Liver (tissue), 9 donors: ENCODE measurements around the gene RAB44. TPM values are rescaled to one million over a fixed set of nuclear protein-coding genes. Genes with fewer than 3 reads are reported as not detected.

Source experiments
- DNase-seq: peaks from one replicate; pipeline ENCODE4 v3.0.0-alpha.2; 2017; ENCODE audit warnings: low spot score
- H3K27ac ChIP-seq, 2 donors: one replicate each; pipeline ENCODE4 v1.7.0; 2013; ENCODE audit warnings: inconsistent platforms in 2 of 2, low read length in 2 of 2, control low read depth in 1 of 2, low read depth in 1 of 2, mild to moderate bottlenecking in 1 of 2
- H3K27me3 ChIP-seq, 4 donors: one replicate each; pipeline versions ENCODE4 v1.6.1 to v1.7.0; 2013; ENCODE audit warnings: low read length in 3 of 4, inconsistent platforms in 1 of 4, mild to moderate bottlenecking in 1 of 4, moderate library complexity in 1 of 4; ENCODE audit not compliant: control insufficient read depth in 4 of 4, insufficient read depth in 4 of 4
- H3K36me3 ChIP-seq, 4 donors: one replicate each; pipeline versions ENCODE4 v1.6.1 to v1.7.0; 2013; ENCODE audit warnings: low read length in 3 of 4, mild to moderate bottlenecking in 3 of 4, low read depth in 1 of 4, moderate library complexity in 1 of 4; ENCODE audit not compliant: control insufficient read depth in 4 of 4, insufficient read depth in 3 of 4
- H3K4me1 ChIP-seq, 4 donors: one replicate each; pipeline versions ENCODE4 v1.6.1 to v1.7.0; 2013; ENCODE audit warnings: low read length in 3 of 4, mild to moderate bottlenecking in 3 of 4, moderate library complexity in 1 of 4; ENCODE audit not compliant: control insufficient read depth in 4 of 4, insufficient read depth in 4 of 4
- H3K4me3 ChIP-seq, 3 donors: one replicate each; pipeline versions ENCODE4 v1.6.1 to v1.7.0; 2013; ENCODE audit warnings: low read length in 3 of 3, control low read depth in 1 of 3, low read depth in 1 of 3, mild to moderate bottlenecking in 1 of 3
- H3K9ac ChIP-seq, 2 donors: one replicate each; pipeline ENCODE4 v1.7.0; 2013; ENCODE audit warnings: low read length in 2 of 2, mild to moderate bottlenecking in 2 of 2, moderate library complexity in 2 of 2, control low read depth in 1 of 2, low read depth in 1 of 2
- H3K9me3 ChIP-seq, 4 donors: one replicate each; pipeline versions ENCODE4 v1.6.1 to v1.7.0; 2013; ENCODE audit warnings: low read length in 3 of 4; ENCODE audit not compliant: control insufficient read depth in 4 of 4
- ATF3 ChIP-seq: IDR thresholded peaks from 2 replicates; pipeline ENCODE4 v1.6.1; 2016; ENCODE audit warnings: antibody characterized with exemption
- EGR1 ChIP-seq, 2 donors: IDR thresholded peaks; 2 replicates each; pipeline ENCODE4 v1.6.1; 2016 to 2018; ENCODE audit warnings: antibody characterized with exemption in 2 of 2, low read depth in 2 of 2
- FOXA2 ChIP-seq: IDR thresholded peaks from 2 replicates; pipeline ENCODE4 v1.6.1; 2016; ENCODE audit warnings: antibody characterized with exemption
- GABPA ChIP-seq, 2 donors: IDR thresholded peaks in 1 of 2; conservative IDR thresholded peaks in 1 of 2; 2 replicates each; pipeline ENCODE4 v1.6.1; 2016; ENCODE audit warnings: antibody characterized with exemption in 2 of 2, mild to moderate bottlenecking in 1 of 2, moderate library complexity in 1 of 2
- HNF4A ChIP-seq, 2 donors: conservative IDR thresholded peaks; 2 replicates each; pipeline ENCODE4 v1.6.1; 2016; ENCODE audit warnings: antibody characterized with exemption in 2 of 2, mild to moderate bottlenecking in 2 of 2
- HNF4G ChIP-seq: IDR thresholded peaks from 2 replicates; pipeline ENCODE4 v1.6.1; 2016; ENCODE audit warnings: antibody characterized with exemption
- JUND ChIP-seq, 2 donors: IDR thresholded peaks; 2 replicates each; pipeline ENCODE4 v1.6.1; 2016; ENCODE audit warnings: antibody characterized with exemption in 2 of 2
- MAX ChIP-seq: IDR thresholded peaks from 2 replicates; pipeline ENCODE4 v1.6.1; 2016; ENCODE audit warnings: antibody characterized with exemption
- NR2F2 ChIP-seq: IDR thresholded peaks from 2 replicates; pipeline ENCODE4 v1.6.1; 2016; ENCODE audit warnings: antibody characterized with exemption
- RAD21 ChIP-seq, 2 donors: IDR thresholded peaks; 2 replicates each; pipeline ENCODE4 v1.6.1; 2016; ENCODE audit warnings: antibody characterized with exemption in 2 of 2, mild to moderate bottlenecking in 2 of 2
- REST ChIP-seq: IDR thresholded peaks from 2 replicates; pipeline ENCODE4 v1.6.1; 2016; ENCODE audit warnings: antibody characterized with exemption, mild to moderate bottlenecking
- RXRA ChIP-seq, 2 donors: IDR thresholded peaks; 2 replicates each; pipeline ENCODE4 v1.6.1; 2017 to 2018; ENCODE audit warnings: antibody characterized with exemption in 2 of 2, mild to moderate bottlenecking in 1 of 2
- SP1 ChIP-seq: IDR thresholded peaks from 2 replicates; pipeline ENCODE4 v1.6.1; 2018; ENCODE audit warnings: antibody characterized with exemption, mild to moderate bottlenecking
- TAF1 ChIP-seq: conservative IDR thresholded peaks from 2 replicates; pipeline ENCODE4 v1.6.1; 2016; ENCODE audit warnings: antibody characterized with exemption, mild to moderate bottlenecking
- YY1 ChIP-seq: IDR thresholded peaks from 2 replicates; pipeline ENCODE4 v1.6.1; 2016; ENCODE audit warnings: antibody characterized with exemption, mild to moderate bottlenecking
- WGBS: extraction: QIAGEN DNeasy Blood & Tissue Kit; methylation state at CpG from one replicate; pipeline ENCODE4 v1.1.7; 2013; 5-methylcytosine and 5-hydroxymethylcytosine counted together
- polyA plus RNA-seq, 2 donors: library from polyadenylated mRNA; stranded (reverse) in 1 of 2; unstranded in 1 of 2; fragments of 200-250 nt in 1 of 2; fragments of >200 nt in 1 of 2; fragmentation: Nextera tagmentation in 1 of 2; extraction: Ambion mirVana in 1 of 2; gene quantifications; one replicate each; pipeline versions ENCODE4 v1.2.1 to v1.2.3, GENCODE V29; 2013 to 2015
- total RNA-seq, 2 donors: library from RNA; depleted of rRNA; stranded (reverse); fragments of >200 nt; gene quantifications; one replicate each; pipeline ENCODE4 v1.2.3, GENCODE V29; 2014
- TF ChIP-seq, protein P1 (sequence below): IDR thresholded peaks from 2 replicates; pipeline ENCODE4 v1.6.1; 2016; ENCODE audit warnings: antibody characterized with exemption
- TF ChIP-seq, protein P2 (sequence below): fragments of 150-350 bp; IDR thresholded peaks from 2 replicates; pipeline ENCODE4 v1.5.1; 2017; ENCODE audit warnings: improper control_type of control experiment, low read depth, low read length; ENCODE audit not compliant: missing input control
- donor health status: healthy.
- donor health status: healthy.
- donor health status: healthy.
- donor health status: healthy.
- donor health status: healthy.

RAB44 gene
- total and polyA plus RNA-seq, 4 donors = 0.02 to 1.3 (median 0.08) TPM; not detected in 1

- 96% methylated on average over 12 of the region's 12 CpGs for WGBS
- Histone ChIP-seq H3K9me3 (peaks cover 0 to 3% (median 1%) of the 10 kb centered on the region in 4 donors), H3K4me1 (no peaks in the 10 kb centered on the region), H3K36me3 (no peaks in the 10 kb centered on the region), H3K27ac (no peak overlapping the region), H3K4me3 (no peak overlapping the region), H3K27me3 (no peaks in the 10 kb centered on the region), H3K9ac (no peak overlapping the region)
- no peak for DNase-seq
- TF ChIP-seq GABPA (IDR thresholded peaks at IDR 0.05 in 1 of 2, conservative IDR thresholded peaks at IDR 0.05 in 1 of 2) (no peak), YY1 (no peak), RXRA (IDR thresholded peaks at IDR 0.05) (no peak), SP1 (no peak), EGR1 (IDR thresholded peaks at IDR 0.05; ENCODE audit: low read depth in 2 of 2) (no peak), JUND (IDR thresholded peaks at IDR 0.05) (no peak), NR2F2 (no peak), FOXA2 (no peak), HNF4A (conservative IDR thresholded peaks at IDR 0.05) (no peak), TAF1 (no peak), MAX (no peak), ATF3 (no peak), HNF4G (no peak), REST (no peak)
- TF ChIP-seq, protein P1, sequence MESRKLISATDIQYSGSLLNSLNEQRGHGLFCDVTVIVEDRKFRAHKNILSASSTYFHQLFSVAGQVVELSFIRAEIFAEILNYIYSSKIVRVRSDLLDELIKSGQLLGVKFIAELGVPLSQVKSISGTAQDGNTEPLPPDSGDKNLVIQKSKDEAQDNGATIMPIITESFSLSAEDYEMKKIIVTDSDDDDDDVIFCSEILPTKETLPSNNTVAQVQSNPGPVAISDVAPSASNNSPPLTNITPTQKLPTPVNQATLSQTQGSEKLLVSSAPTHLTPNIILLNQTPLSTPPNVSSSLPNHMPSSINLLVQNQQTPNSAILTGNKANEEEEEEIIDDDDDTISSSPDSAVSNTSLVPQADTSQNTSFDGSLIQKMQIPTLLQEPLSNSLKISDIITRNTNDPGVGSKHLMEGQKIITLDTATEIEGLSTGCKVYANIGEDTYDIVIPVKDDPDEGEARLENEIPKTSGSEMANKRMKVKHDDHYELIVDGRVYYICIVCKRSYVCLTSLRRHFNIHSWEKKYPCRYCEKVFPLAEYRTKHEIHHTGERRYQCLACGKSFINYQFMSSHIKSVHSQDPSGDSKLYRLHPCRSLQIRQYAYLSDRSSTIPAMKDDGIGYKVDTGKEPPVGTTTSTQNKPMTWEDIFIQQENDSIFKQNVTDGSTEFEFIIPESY = no peak
- TF ChIP-seq, protein P2, sequence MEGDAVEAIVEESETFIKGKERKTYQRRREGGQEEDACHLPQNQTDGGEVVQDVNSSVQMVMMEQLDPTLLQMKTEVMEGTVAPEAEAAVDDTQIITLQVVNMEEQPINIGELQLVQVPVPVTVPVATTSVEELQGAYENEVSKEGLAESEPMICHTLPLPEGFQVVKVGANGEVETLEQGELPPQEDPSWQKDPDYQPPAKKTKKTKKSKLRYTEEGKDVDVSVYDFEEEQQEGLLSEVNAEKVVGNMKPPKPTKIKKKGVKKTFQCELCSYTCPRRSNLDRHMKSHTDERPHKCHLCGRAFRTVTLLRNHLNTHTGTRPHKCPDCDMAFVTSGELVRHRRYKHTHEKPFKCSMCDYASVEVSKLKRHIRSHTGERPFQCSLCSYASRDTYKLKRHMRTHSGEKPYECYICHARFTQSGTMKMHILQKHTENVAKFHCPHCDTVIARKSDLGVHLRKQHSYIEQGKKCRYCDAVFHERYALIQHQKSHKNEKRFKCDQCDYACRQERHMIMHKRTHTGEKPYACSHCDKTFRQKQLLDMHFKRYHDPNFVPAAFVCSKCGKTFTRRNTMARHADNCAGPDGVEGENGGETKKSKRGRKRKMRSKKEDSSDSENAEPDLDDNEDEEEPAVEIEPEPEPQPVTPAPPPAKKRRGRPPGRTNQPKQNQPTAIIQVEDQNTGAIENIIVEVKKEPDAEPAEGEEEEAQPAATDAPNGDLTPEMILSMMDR = no peak
Measured at GRCh38 chr6:36745283-36745682, 47.7 kb downstream of the RAB44 start.

GRCh38 chr6:36745836-36746235 is 48.2 kb downstream of the RAB44 start:
- no peaks in the 10 kb centered on the region for H3K36me3 ChIP-seq
- WGBS = 80% methylated on average over 8 of the region's 8 CpGs
- H3K27me3 ChIP-seq = no peaks in the 10 kb centered on the region
- H3K9ac ChIP-seq = no peak overlapping the region
- H3K4me1 ChIP-seq = no peaks in the 10 kb centered on the region
- no peak overlapping the region for H3K4me3 ChIP-seq
- peaks cover 0 to 3% (median 2%) of the 10 kb centered on the region in 4 donors for H3K9me3 ChIP-seq
- DNase-seq = no peak
- no peak overlapping the region for H3K27ac ChIP-seq
- no peak for TF ChIP-seq NR2F2
- TF ChIP-seq, protein P2 = no peak
- no peak for TF ChIP-seq YY1
- TF ChIP-seq REST = no peak
- no peak for TF ChIP-seq GABPA (IDR thresholded peaks at IDR 0.05 in 1 of 2, conservative IDR thresholded peaks at IDR 0.05 in 1 of 2)
- no peak for TF ChIP-seq HNF4A (conservative IDR thresholded peaks at IDR 0.05)
- TF ChIP-seq RXRA (IDR thresholded peaks at IDR 0.05) = no peak
- no peak for TF ChIP-seq JUND (IDR thresholded peaks at IDR 0.05)
- no peak for TF ChIP-seq RAD21 (IDR thresholded peaks at IDR 0.05)
- no peak for TF ChIP-seq FOXA2
- TF ChIP-seq EGR1 (IDR thresholded peaks at IDR 0.05; ENCODE audit: low read depth in 2 of 2) = no peak
- no peak for TF ChIP-seq SP1
